H1 (cell line): ENCODE data around the gene TM9SF2.

Source experiments
- CEBPB ChIP-seq: IDR thresholded peaks from 2 replicates; pipeline ENCODE4 v1.6.1; 2012; ENCODE audit warnings: low read depth, low read length
- POLR2A ChIP-seq, 2 experiments: IDR thresholded peaks; 1 replicate in 1 of 2; 2 replicates in 1 of 2; pipeline ENCODE4 v1.6.1; 2011; ENCODE audit warnings: low read depth in 2 of 2, low read length in 2 of 2, mild to moderate bottlenecking in 2 of 2; ENCODE audit errors: control extremely low read depth in 1 of 2
- POLR2AphosphoS5 ChIP-seq: IDR thresholded peaks from 2 replicates; pipeline ENCODE4 v1.6.1; 2011; ENCODE audit warnings: low read depth, low read length
- SRF ChIP-seq: IDR thresholded peaks from 2 replicates; pipeline ENCODE4 v1.6.1; 2011; ENCODE audit warnings: mild to moderate bottlenecking, low read depth, low read length, moderate library complexity
- TF ChIP-seq, protein P1 (sequence below): IDR thresholded peaks from 2 replicates; pipeline ENCODE4 v1.6.1; 2011; ENCODE audit warnings: low read length, improper control_type of control experiment
- TF ChIP-seq, protein P2 (sequence below), 3 experiments: IDR thresholded peaks; 1 replicate in 2 of 3; 2 replicates in 1 of 3; pipeline versions ENCODE4 v1.5.1 to v1.6.1; 2011; ENCODE audit warnings: low read length in 3 of 3, mild to moderate bottlenecking in 3 of 3, inconsistent platforms in 2 of 3, low read depth in 1 of 3, moderate library complexity in 1 of 3; ENCODE audit not compliant: insufficient read depth in 1 of 3; ENCODE audit errors: control extremely low read depth in 1 of 3

DNA sequence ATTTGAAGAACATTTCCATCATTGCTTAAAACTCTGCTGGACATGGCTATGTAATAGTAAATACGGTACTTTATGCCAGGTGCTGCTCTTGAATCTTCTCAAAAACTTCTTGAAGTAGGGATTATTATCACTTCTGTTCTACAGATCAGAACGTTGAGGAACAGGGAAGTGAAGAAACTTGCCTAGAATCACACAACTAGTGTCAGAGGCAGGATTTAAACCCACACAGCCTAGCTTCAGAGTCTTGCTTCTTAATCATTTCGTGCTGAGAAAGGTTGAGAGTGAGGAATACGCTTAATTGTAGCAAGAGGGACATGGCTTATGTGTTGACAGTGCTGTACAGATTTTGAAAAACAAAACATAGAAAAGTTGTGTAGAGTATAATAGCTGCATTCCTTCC lies 13.5 kb downstream of the TM9SF2 start:
- TF ChIP-seq, protein P1, sequence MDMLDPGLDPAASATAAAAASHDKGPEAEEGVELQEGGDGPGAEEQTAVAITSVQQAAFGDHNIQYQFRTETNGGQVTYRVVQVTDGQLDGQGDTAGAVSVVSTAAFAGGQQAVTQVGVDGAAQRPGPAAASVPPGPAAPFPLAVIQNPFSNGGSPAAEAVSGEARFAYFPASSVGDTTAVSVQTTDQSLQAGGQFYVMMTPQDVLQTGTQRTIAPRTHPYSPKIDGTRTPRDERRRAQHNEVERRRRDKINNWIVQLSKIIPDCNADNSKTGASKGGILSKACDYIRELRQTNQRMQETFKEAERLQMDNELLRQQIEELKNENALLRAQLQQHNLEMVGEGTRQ, result no peak
- no peak for TF ChIP-seq SRF
- TF ChIP-seq CEBPB, result no peak
- TF ChIP-seq POLR2A (IDR thresholded peaks at IDR 0.05; ENCODE audit: control extremely low read depth in 1 of 2, low read depth in 2 of 2, low read length in 2 of 2), result no peak
- TF ChIP-seq, protein P2, sequence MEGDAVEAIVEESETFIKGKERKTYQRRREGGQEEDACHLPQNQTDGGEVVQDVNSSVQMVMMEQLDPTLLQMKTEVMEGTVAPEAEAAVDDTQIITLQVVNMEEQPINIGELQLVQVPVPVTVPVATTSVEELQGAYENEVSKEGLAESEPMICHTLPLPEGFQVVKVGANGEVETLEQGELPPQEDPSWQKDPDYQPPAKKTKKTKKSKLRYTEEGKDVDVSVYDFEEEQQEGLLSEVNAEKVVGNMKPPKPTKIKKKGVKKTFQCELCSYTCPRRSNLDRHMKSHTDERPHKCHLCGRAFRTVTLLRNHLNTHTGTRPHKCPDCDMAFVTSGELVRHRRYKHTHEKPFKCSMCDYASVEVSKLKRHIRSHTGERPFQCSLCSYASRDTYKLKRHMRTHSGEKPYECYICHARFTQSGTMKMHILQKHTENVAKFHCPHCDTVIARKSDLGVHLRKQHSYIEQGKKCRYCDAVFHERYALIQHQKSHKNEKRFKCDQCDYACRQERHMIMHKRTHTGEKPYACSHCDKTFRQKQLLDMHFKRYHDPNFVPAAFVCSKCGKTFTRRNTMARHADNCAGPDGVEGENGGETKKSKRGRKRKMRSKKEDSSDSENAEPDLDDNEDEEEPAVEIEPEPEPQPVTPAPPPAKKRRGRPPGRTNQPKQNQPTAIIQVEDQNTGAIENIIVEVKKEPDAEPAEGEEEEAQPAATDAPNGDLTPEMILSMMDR (IDR thresholded peaks at IDR 0.05; ENCODE audit: control extremely low read depth in 1 of 3, insufficient read depth in 1 of 3, low read depth in 1 of 3, low read length in 3 of 3), result no peak
- TF ChIP-seq POLR2AphosphoS5, result no peak
